ENCODE measurements around the gene CBLC.

GRCh38 chr19:44731622-44732021 is 46.1 kb upstream of the CBLC start:
- TF ChIP-seq CTCF (IDR thresholded peaks at IDR 0.05; ENCODE audit: poor library complexity, severe bottlenecking) = no peak
- TF ChIP-seq POLR2AphosphoS5 (IDR thresholded peaks at IDR 0.05) = no peak
- TF ChIP-seq EZH2 (IDR thresholded peaks at IDR 0.05; ENCODE audit: borderline replicate concordance, insufficient read depth, low read length, poor library complexity, severe bottlenecking) = no peak

All from neural cell (in vitro differentiated cells).